Measurements from ENCODE around the gene OR10D3. TPM values are rescaled to one million over a fixed set of nuclear protein-coding genes. Genes with fewer than 3 reads are reported as not detected.

Gene OR10D3
- not detected for total RNA-seq

GRCh38 chr11:124183068-124183467, at the start of gene OR10D3:
Gene OR10D3, plus strand, starts transcription at chr11:124183345. Its CDS starts 1,925 bp downstream, at chr11:124185270.
- Histone ChIP-seq H3K4me1 (no peaks in the 10 kb centered on the region), H3K36me3 (no peaks in the 10 kb centered on the region), H3K4me3 (no peak within 1 kb of the TSS), H3K27me3 (no peaks in the 10 kb centered on the region), H3K9me3 (no peaks in the 10 kb centered on the region), H3K27ac (no peak within 1 kb of the TSS)
- DNase-seq, result no peak
- intact Hi-C loops (cut with DNase I), result no loop called here
- 18 to 38% methylated on average over 3 of the region's 3 CpGs for WGBS, 2 donors
- TF ChIP-seq POLR2A (IDR thresholded peaks at IDR 0.05) (no peak), CTCF (IDR thresholded peaks at IDR 0.05) (no peak)

GRCh38 chr11:124143034-124143433, 40.1 kb upstream of the OR10D3 start:
- no peak for DNase-seq
- no peaks in the 10 kb centered on the region for H3K27me3 ChIP-seq
- peaks cover 4 to 64% (median 5%) of the 10 kb centered on the region in 3 donors for H3K36me3 ChIP-seq
- H3K4me1 ChIP-seq, result no peaks in the 10 kb centered on the region
- intact Hi-C loops (cut with DNase I), result no loop called here
- WGBS, 2 donors, result 87 to 96% methylated on average over 2 of the region's 2 CpGs
- H3K27ac ChIP-seq, result no peak overlapping the region
- H3K4me3 ChIP-seq, result no peak overlapping the region
- TF ChIP-seq POLR2A (IDR thresholded peaks at IDR 0.05) (no peak), CTCF (IDR thresholded peaks at IDR 0.05) (no peak)
- no peaks in the 10 kb centered on the region for H3K9me3 ChIP-seq

DNA sequence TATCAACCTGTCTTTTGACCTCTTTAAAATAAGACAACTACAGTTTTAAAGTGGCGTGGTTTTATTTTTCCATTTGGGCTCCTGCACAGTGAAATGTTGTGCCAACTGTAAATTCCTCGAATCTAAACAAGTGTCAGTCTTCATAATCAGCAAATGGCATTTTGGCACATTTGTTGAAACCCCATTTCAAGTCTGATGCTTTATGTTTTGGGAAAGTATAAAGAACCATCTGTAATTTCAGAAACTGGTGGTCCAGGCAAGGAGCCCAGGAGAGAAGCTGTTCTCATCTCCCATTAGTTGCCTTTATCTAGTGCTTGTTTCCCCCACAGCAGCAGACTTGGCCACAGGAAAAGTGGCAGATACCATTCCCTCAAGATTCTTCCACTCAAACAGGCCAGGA, 35.2 kb upstream of the OR10D3 start:
- Histone ChIP-seq H3K27ac (no peak overlapping the region), H3K9me3 (no peaks in the 10 kb centered on the region), H3K27me3 (no peaks in the 10 kb centered on the region), H3K4me1 (no peaks in the 10 kb centered on the region), H3K36me3 (peaks cover 0 to 37% (median 4%) of the 10 kb centered on the region in 3 donors), H3K4me3 (no peak overlapping the region)
- TF ChIP-seq POLR2A (IDR thresholded peaks at IDR 0.05) (no peak), CTCF (IDR thresholded peaks at IDR 0.05) (no peak)
- DNase-seq, result no peak
- 44 to 60% methylated on average over 2 of the region's 2 CpGs for whole genome bisulfite sequencing, 2 donors
- intact Hi-C loops (cut with DNase I), result no loop called here

- no peak overlapping the region for H3K4me3 ChIP-seq
- peaks cover 0 to 13% (median 0%) of the 10 kb centered on the region in 3 donors for H3K36me3 ChIP-seq
- no peaks in the 10 kb centered on the region for H3K4me1 ChIP-seq
- TF ChIP-seq CTCF (IDR thresholded peaks at IDR 0.05) (no peak), POLR2A (IDR thresholded peaks at IDR 0.05) (no peak)
- no peak for DNase-seq
- no peaks in the 10 kb centered on the region for H3K9me3 ChIP-seq
- intact Hi-C loops (cut with DNase I), result no loop called here
- no peak overlapping the region for H3K27ac ChIP-seq
- H3K27me3 ChIP-seq, result no peaks in the 10 kb centered on the region
- WGBS, 2 donors, result 54 to 65% methylated on average over 5 of the region's 5 CpGs
Observed at GRCh38 chr11:124150684-124151083, 32.5 kb upstream of the OR10D3 start.

GRCh38 chr11:124152770-124153407, 30.3 kb upstream of the OR10D3 start:
- Histone ChIP-seq H3K9me3 (no peaks in the 10 kb centered on the region), H3K27ac (no peak overlapping the region), H3K27me3 (no peaks in the 10 kb centered on the region), H3K4me1 (no peaks in the 10 kb centered on the region), H3K36me3 (no peaks in the 10 kb centered on the region), H3K4me3 (no peak overlapping the region)
- 51 to 60% methylated on average over 3 of the region's 3 CpGs for WGBS, 2 donors
- TF ChIP-seq CTCF (IDR thresholded peaks at IDR 0.05) (no peak), POLR2A (IDR thresholded peaks at IDR 0.05) (no peak)
- intact Hi-C loops (cut with DNase I), result no loop called here
- DNase-seq, result no peak
